Measurements from ENCODE around the gene GPR25.

The GPR25 gene, protein sequence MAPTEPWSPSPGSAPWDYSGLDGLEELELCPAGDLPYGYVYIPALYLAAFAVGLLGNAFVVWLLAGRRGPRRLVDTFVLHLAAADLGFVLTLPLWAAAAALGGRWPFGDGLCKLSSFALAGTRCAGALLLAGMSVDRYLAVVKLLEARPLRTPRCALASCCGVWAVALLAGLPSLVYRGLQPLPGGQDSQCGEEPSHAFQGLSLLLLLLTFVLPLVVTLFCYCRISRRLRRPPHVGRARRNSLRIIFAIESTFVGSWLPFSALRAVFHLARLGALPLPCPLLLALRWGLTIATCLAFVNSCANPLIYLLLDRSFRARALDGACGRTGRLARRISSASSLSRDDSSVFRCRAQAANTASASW

GRCh38 chr1:200872446-200873115 is at the start of gene GPR25:
Gene GPR25 (plus strand): TSS chr1:200872981. CDS start chr1:200873038, 57 bp downstream.
- H3K36me3 ChIP-seq (ENCODE audit: control insufficient read depth, insufficient read depth, low read length): no peaks in the 10 kb centered on the region
- H3K27me3 ChIP-seq (ENCODE audit: control insufficient read depth, insufficient read depth, low read length): peaks cover 20% of the 10 kb centered on the region
- peaks cover 5% of the 10 kb centered on the region; the same call in 1 of the 2 replicates for H3K4me1 ChIP-seq (ENCODE audit: control insufficient read depth, insufficient read depth, low read length)
- no peak within 1 kb of the TSS for H3K4me3 ChIP-seq (ENCODE audit: low read depth, low read length)
- H3K9ac ChIP-seq (ENCODE audit: low read depth, low read length): no peak within 1 kb of the TSS
- H3K9me3 ChIP-seq (ENCODE audit: control insufficient read depth, insufficient read depth, low read length): no peaks in the 10 kb centered on the region
- H3K27ac ChIP-seq (ENCODE audit: low read depth, low read length): no peak within 1 kb of the TSS

DNA sequence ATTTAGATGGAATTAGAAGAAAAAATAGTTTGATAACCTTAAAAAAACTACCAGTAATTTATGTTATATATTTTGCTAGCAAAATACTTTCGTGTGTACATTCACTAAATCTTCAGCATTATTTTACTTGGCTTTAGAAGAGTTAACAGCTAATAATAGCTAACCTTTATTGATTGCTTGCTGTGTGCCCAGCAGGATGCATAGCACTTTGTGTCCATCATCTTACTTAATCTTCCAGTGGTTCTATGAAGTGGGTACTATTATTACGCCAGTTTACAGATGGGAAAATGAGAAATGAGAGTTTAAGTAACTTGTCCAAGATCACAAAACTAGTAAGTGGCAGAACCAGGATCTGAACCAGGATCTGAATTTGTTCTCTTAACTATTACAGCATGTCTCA is 41.7 kb upstream of the GPR25 start:
- peaks cover 7% of the 10 kb centered on the region for H3K4me1 ChIP-seq (ENCODE audit: control insufficient read depth, insufficient read depth, low read length)
- H3K27me3 ChIP-seq (ENCODE audit: control insufficient read depth, insufficient read depth, low read length): no peaks in the 10 kb centered on the region
- peaks cover 19% of the 10 kb centered on the region for H3K36me3 ChIP-seq (ENCODE audit: control insufficient read depth, insufficient read depth, low read length)
- no peak overlapping the region for H3K4me3 ChIP-seq (ENCODE audit: low read depth, low read length)
- H3K9me3 ChIP-seq (ENCODE audit: control insufficient read depth, insufficient read depth, low read length): no peaks in the 10 kb centered on the region
- no peak overlapping the region for H3K9ac ChIP-seq (ENCODE audit: low read depth, low read length)
- H3K27ac ChIP-seq (ENCODE audit: low read depth, low read length): no peak overlapping the region

- Histone ChIP-seq H3K4me3 (ENCODE audit: low read depth, low read length) (no peak overlapping the region), H3K9ac (ENCODE audit: low read depth, low read length) (no peak overlapping the region), H3K27ac (ENCODE audit: low read depth, low read length) (no peak overlapping the region), H3K4me1 (ENCODE audit: control insufficient read depth, insufficient read depth, low read length) (no peaks in the 10 kb centered on the region), H3K9me3 (ENCODE audit: control insufficient read depth, insufficient read depth, low read length) (no peaks in the 10 kb centered on the region), H3K27me3 (ENCODE audit: control insufficient read depth, insufficient read depth, low read length) (no peaks in the 10 kb centered on the region), H3K36me3 (ENCODE audit: control insufficient read depth, insufficient read depth, low read length) (peaks cover 19% of the 10 kb centered on the region)
These were observed 38.4 kb upstream of the GPR25 start for GRCh38 chr1:200834383-200834782.

- no peak overlapping the region for H3K4me3 ChIP-seq (ENCODE audit: low read depth, low read length)
- H3K4me1 ChIP-seq (ENCODE audit: control insufficient read depth, insufficient read depth, low read length): no peaks in the 10 kb centered on the region
- H3K27me3 ChIP-seq (ENCODE audit: control insufficient read depth, insufficient read depth, low read length): no peaks in the 10 kb centered on the region
- H3K36me3 ChIP-seq (ENCODE audit: control insufficient read depth, insufficient read depth, low read length): peaks cover 19% of the 10 kb centered on the region
- H3K27ac ChIP-seq (ENCODE audit: low read depth, low read length): no peak overlapping the region
- no peaks in the 10 kb centered on the region for H3K9me3 ChIP-seq (ENCODE audit: control insufficient read depth, insufficient read depth, low read length)
- no peak overlapping the region for H3K9ac ChIP-seq (ENCODE audit: low read depth, low read length)
These were observed 36.6 kb upstream of the GPR25 start for GRCh38 chr1:200836213-200836612.

- Histone ChIP-seq H3K4me3 (ENCODE audit: low read depth, low read length) (no peak overlapping the region), H3K9me3 (ENCODE audit: control insufficient read depth, insufficient read depth, low read length) (no peaks in the 10 kb centered on the region), H3K36me3 (ENCODE audit: control insufficient read depth, insufficient read depth, low read length) (peaks cover 16% of the 10 kb centered on the region), H3K4me1 (ENCODE audit: control insufficient read depth, insufficient read depth, low read length) (no peaks in the 10 kb centered on the region), H3K27me3 (ENCODE audit: control insufficient read depth, insufficient read depth, low read length) (no peaks in the 10 kb centered on the region), H3K9ac (ENCODE audit: low read depth, low read length) (no peak overlapping the region), H3K27ac (ENCODE audit: low read depth, low read length) (no peak overlapping the region)
These were observed 34.7 kb upstream of the GPR25 start for GRCh38 chr1:200837931-200838571.

GRCh38 chr1:200838676-200839445 is 33.9 kb upstream of the GPR25 start:
- Histone ChIP-seq H3K4me1 (ENCODE audit: control insufficient read depth, insufficient read depth, low read length) (no peaks in the 10 kb centered on the region), H3K27me3 (ENCODE audit: control insufficient read depth, insufficient read depth, low read length) (no peaks in the 10 kb centered on the region), H3K4me3 (ENCODE audit: low read depth, low read length) (no peak overlapping the region), H3K36me3 (ENCODE audit: control insufficient read depth, insufficient read depth, low read length) (peaks cover 15% of the 10 kb centered on the region), H3K9ac (ENCODE audit: low read depth, low read length) (no peak overlapping the region), H3K27ac (ENCODE audit: low read depth, low read length) (no peak overlapping the region), H3K9me3 (ENCODE audit: control insufficient read depth, insufficient read depth, low read length) (no peaks in the 10 kb centered on the region)

DNA sequence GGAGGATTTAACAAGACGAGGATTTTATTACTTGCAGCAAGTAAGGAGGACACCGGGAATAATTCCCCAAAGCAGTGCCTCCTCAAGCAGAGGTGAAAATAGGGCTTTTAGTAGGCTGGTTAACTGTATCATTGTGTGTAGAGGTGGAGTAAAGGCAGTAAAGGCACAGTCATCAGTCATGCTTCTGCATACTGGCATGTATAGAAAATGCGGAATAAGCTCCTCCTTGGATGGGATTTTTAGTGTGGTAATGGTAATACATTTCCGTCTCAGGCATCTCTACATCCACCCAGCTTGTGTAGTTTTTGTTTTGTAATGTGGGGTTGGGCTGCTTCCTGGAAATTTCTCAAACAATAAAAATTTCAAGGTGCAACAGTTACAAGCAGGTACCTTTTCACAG is 27.4 kb upstream of the GPR25 start:
- H3K27ac ChIP-seq (ENCODE audit: low read depth, low read length): no peak overlapping the region
- no peak overlapping the region for H3K9ac ChIP-seq (ENCODE audit: low read depth, low read length)
- H3K36me3 ChIP-seq (ENCODE audit: control insufficient read depth, insufficient read depth, low read length): peaks cover 55% of the 10 kb centered on the region
- no peaks in the 10 kb centered on the region for H3K9me3 ChIP-seq (ENCODE audit: control insufficient read depth, insufficient read depth, low read length)
- peaks cover 12% of the 10 kb centered on the region; the same call in 1 of the 2 replicates for H3K4me1 ChIP-seq (ENCODE audit: control insufficient read depth, insufficient read depth, low read length)
- no peaks in the 10 kb centered on the region for H3K27me3 ChIP-seq (ENCODE audit: control insufficient read depth, insufficient read depth, low read length)
- no peak overlapping the region for H3K4me3 ChIP-seq (ENCODE audit: low read depth, low read length)

- H3K27ac ChIP-seq (ENCODE audit: low read depth, low read length): no peak overlapping the region
- H3K4me3 ChIP-seq (ENCODE audit: low read depth, low read length): no peak overlapping the region
- H3K9me3 ChIP-seq (ENCODE audit: control insufficient read depth, insufficient read depth, low read length): no peaks in the 10 kb centered on the region
- peaks cover 12% of the 10 kb centered on the region; the same call in 1 of the 2 replicates for H3K4me1 ChIP-seq (ENCODE audit: control insufficient read depth, insufficient read depth, low read length)
- no peaks in the 10 kb centered on the region for H3K27me3 ChIP-seq (ENCODE audit: control insufficient read depth, insufficient read depth, low read length)
- H3K36me3 ChIP-seq (ENCODE audit: control insufficient read depth, insufficient read depth, low read length): peaks cover 63% of the 10 kb centered on the region
- H3K9ac ChIP-seq (ENCODE audit: low read depth, low read length): no peak overlapping the region
These were observed 26.4 kb upstream of the GPR25 start for GRCh38 chr1:200846398-200846797.

DNA sequence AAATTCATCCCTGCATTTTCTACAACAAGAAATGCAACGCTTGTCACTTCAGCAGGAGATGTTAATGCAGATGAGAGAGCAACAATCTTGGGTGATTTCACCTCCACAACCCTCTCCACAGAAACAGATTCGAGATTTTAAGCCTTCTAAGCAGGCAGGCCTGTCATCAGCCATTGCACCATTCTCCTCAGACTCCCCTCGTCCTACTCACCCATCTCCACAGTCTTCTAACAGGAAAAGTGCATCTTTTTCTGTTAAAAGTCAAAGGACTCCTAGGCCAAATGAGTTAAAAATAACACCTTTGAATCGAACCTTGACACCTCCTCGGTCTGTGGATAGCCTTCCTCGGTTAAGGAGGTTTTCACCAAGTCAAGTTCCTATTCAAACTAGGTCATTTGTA is 23.4 kb upstream of the GPR25 start:
- no peaks in the 10 kb centered on the region for H3K27me3 ChIP-seq (ENCODE audit: control insufficient read depth, insufficient read depth, low read length)
- H3K4me3 ChIP-seq (ENCODE audit: low read depth, low read length): no peak overlapping the region
- H3K36me3 ChIP-seq (ENCODE audit: control insufficient read depth, insufficient read depth, low read length): peaks cover 77% of the 10 kb centered on the region
- H3K4me1 ChIP-seq (ENCODE audit: control insufficient read depth, insufficient read depth, low read length): peaks cover 12% of the 10 kb centered on the region; the same call in 1 of the 2 replicates
- no peak overlapping the region for H3K27ac ChIP-seq (ENCODE audit: low read depth, low read length)
- no peaks in the 10 kb centered on the region for H3K9me3 ChIP-seq (ENCODE audit: control insufficient read depth, insufficient read depth, low read length)
- H3K9ac ChIP-seq (ENCODE audit: low read depth, low read length): no peak overlapping the region

DNA sequence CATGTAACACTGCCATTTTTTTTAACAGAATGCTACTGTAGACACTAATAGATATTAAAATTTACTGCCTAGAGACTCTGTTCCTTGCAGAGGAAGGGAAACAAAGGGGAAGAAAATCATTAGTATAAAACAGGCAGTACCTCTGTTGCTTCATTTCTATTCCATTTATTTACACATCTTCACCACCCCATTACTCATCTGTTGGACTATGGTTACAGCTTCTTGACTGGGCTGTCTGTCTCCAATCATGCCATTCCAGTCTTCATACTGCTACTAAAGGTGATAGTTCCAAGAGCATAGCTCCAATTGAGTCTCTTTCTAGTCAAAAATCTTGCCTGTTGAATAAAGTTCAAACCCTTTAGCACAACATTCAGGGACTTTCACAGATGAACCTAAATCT is 22.2 kb upstream of the GPR25 start:
- H3K27ac ChIP-seq (ENCODE audit: low read depth, low read length): no peak overlapping the region
- H3K9me3 ChIP-seq (ENCODE audit: control insufficient read depth, insufficient read depth, low read length): no peaks in the 10 kb centered on the region
- H3K4me1 ChIP-seq (ENCODE audit: control insufficient read depth, insufficient read depth, low read length): peaks cover 10% of the 10 kb centered on the region; the same call in 1 of the 2 replicates
- peaks cover 82% of the 10 kb centered on the region for H3K36me3 ChIP-seq (ENCODE audit: control insufficient read depth, insufficient read depth, low read length)
- no peak overlapping the region for H3K4me3 ChIP-seq (ENCODE audit: low read depth, low read length)
- no peak overlapping the region for H3K9ac ChIP-seq (ENCODE audit: low read depth, low read length)
- no peaks in the 10 kb centered on the region for H3K27me3 ChIP-seq (ENCODE audit: control insufficient read depth, insufficient read depth, low read length)
